Keratinocyte (primary cell): ENCODE results near the gene BFSP2.

Source experiments
- CTCF ChIP-seq, 3 experiments: IDR thresholded peaks in 1 of 3; conservative IDR thresholded peaks in 1 of 3; optimal IDR thresholded peaks in 1 of 3; 2 replicates in 2 of 3; 3 replicates in 1 of 3; pipeline versions ENCODE3 to v1.5.1; 2011; ENCODE audit warnings: low read length in 3 of 3, mild to moderate bottlenecking in 3 of 3, moderate library complexity in 2 of 3, control low read depth in 1 of 3, inconsistent platforms in 1 of 3; ENCODE audit not compliant: insufficient read depth in 2 of 3; ENCODE audit errors: extremely low read depth in 1 of 3
- EZH2 ChIP-seq: IDR thresholded peaks from one replicate; pipeline ENCODE4 v1.6.1; 2012; ENCODE audit warnings: inconsistent platforms, mild to moderate bottlenecking, low read length, moderate library complexity

GRCh38 chr3:133467780-133468179, 67.9 kb downstream of the BFSP2 start:
- no peak for TF ChIP-seq CTCF (optimal IDR thresholded peaks at IDR 0.05 in 1 of 3, IDR thresholded peaks at IDR 0.05 in 1 of 3, conservative IDR thresholded peaks at IDR 0.05 in 1 of 3; ENCODE audit: extremely low read depth in 1 of 3, insufficient read depth in 2 of 3, low read length in 3 of 3)
- no peak for TF ChIP-seq EZH2
